ENCODE results near the gene ERC2. TPM values are rescaled to one million over a fixed set of nuclear protein-coding genes. Genes with fewer than 3 reads are reported as not detected.

ERC2 gene
- total RNA-seq, 2 experiments from 2014 or later = not detected

GRCh38 chr3:55782807-55783206 is 685.5 kb downstream of the ERC2 start:
- DNase-seq (ENCODE audit: low spot score) = no peak
- Histone ChIP-seq H3K4me1 (ENCODE audit: insufficient read depth, low read length, poor library complexity, severe bottlenecking) (no peaks in the 10 kb centered on the region), H3K27ac (ENCODE audit: low read depth, low read length, poor library complexity, severe bottlenecking) (no peak overlapping the region), H4K20me1 (ENCODE audit: insufficient read depth, low read length) (no peaks in the 10 kb centered on the region), H3K79me2 (ENCODE audit: insufficient read depth, low read depth, low read length) (no peaks in the 10 kb centered on the region), H3K4me2 (ENCODE audit: low read length) (no peak overlapping the region), H2AFZ (ENCODE audit: low read length) (no peak overlapping the region), H3K4me3 (ENCODE audit: low read depth, low read length, poor library complexity, severe bottlenecking) (no peak overlapping the region), H3K36me3 (ENCODE audit: insufficient read depth, low read length) (no peaks in the 10 kb centered on the region), H3K9me3 (ENCODE audit: low read length) (no peaks in the 10 kb centered on the region), H3K9me2 (ENCODE audit: insufficient read depth, low read length) (no peaks in the 10 kb centered on the region)
- POLR2A ChIA-PET = no interaction called here
- CTCF ChIA-PET (ENCODE audit: unreplicated experiment) = no interaction called here
- no peak for TF ChIP-seq CTCF (conservative IDR thresholded peaks at IDR 0.05; ENCODE audit: low read length)
- TF ChIP-seq EZH2phosphoT487 (IDR thresholded peaks at IDR 0.05; ENCODE audit: borderline replicate concordance, low read depth, low read length) = no peak
- intact Hi-C loops (cut with micrococcal nuclease; ENCODE audit: unreplicated experiment) = no loop called here
- no TSS peak for BruUV-seq (replicated peaks)

GRCh38 chr3:55782351-55782750 is 685.9 kb downstream of the ERC2 start:
- H3K4me1 ChIP-seq (ENCODE audit: insufficient read depth, low read length, poor library complexity, severe bottlenecking) = no peaks in the 10 kb centered on the region
- intact Hi-C loops (cut with micrococcal nuclease; ENCODE audit: unreplicated experiment) = no loop called here
- POLR2A ChIA-PET = no interaction called here
- no peak overlapping the region for H3K4me2 ChIP-seq (ENCODE audit: low read length)
- no peaks in the 10 kb centered on the region for H3K9me2 ChIP-seq (ENCODE audit: insufficient read depth, low read length)
- H3K27ac ChIP-seq (ENCODE audit: low read depth, low read length, poor library complexity, severe bottlenecking) = no peak overlapping the region
- H3K4me3 ChIP-seq (ENCODE audit: low read depth, low read length, poor library complexity, severe bottlenecking) = no peak overlapping the region
- H3K79me2 ChIP-seq (ENCODE audit: insufficient read depth, low read depth, low read length) = no peaks in the 10 kb centered on the region
- no peaks in the 10 kb centered on the region for H3K36me3 ChIP-seq (ENCODE audit: insufficient read depth, low read length)
- BruUV-seq (replicated peaks) = no TSS peak
- CTCF ChIA-PET (ENCODE audit: unreplicated experiment) = no interaction called here
- DNase-seq (ENCODE audit: low spot score) = no peak
- no peaks in the 10 kb centered on the region for H3K9me3 ChIP-seq (ENCODE audit: low read length)
- no peaks in the 10 kb centered on the region for H4K20me1 ChIP-seq (ENCODE audit: insufficient read depth, low read length)
- H2AFZ ChIP-seq (ENCODE audit: low read length) = no peak overlapping the region
- TF ChIP-seq CTCF (conservative IDR thresholded peaks at IDR 0.05; ENCODE audit: low read length) (no peak), EZH2phosphoT487 (IDR thresholded peaks at IDR 0.05; ENCODE audit: borderline replicate concordance, low read depth, low read length) (no peak)

GRCh38 chr3:55780913-55781312 is 687.4 kb downstream of the ERC2 start:
- Histone ChIP-seq H3K79me2 (ENCODE audit: insufficient read depth, low read depth, low read length) (no peaks in the 10 kb centered on the region), H3K4me3 (ENCODE audit: low read depth, low read length, poor library complexity, severe bottlenecking) (no peak overlapping the region), H3K4me1 (ENCODE audit: insufficient read depth, low read length, poor library complexity, severe bottlenecking) (no peaks in the 10 kb centered on the region), H3K4me2 (ENCODE audit: low read length) (no peak overlapping the region), H3K9me3 (ENCODE audit: low read length) (no peaks in the 10 kb centered on the region), H3K9me2 (ENCODE audit: insufficient read depth, low read length) (no peaks in the 10 kb centered on the region), H3K27ac (ENCODE audit: low read depth, low read length, poor library complexity, severe bottlenecking) (no peak overlapping the region), H3K36me3 (ENCODE audit: insufficient read depth, low read length) (no peaks in the 10 kb centered on the region), H2AFZ (ENCODE audit: low read length) (no peak overlapping the region), H4K20me1 (ENCODE audit: insufficient read depth, low read length) (no peaks in the 10 kb centered on the region)
- POLR2A ChIA-PET = no interaction called here
- intact Hi-C loops (cut with micrococcal nuclease; ENCODE audit: unreplicated experiment) = no loop called here
- TF ChIP-seq EZH2phosphoT487 (IDR thresholded peaks at IDR 0.05; ENCODE audit: borderline replicate concordance, low read depth, low read length) (no peak), CTCF (conservative IDR thresholded peaks at IDR 0.05; ENCODE audit: low read length) (no peak)
- BruUV-seq (replicated peaks) = no TSS peak
- no peak for DNase-seq (ENCODE audit: low spot score)
- CTCF ChIA-PET (ENCODE audit: unreplicated experiment) = no interaction called here

Data from OCI-LY7 (cell line).